Fibroblast of lung (primary cell): Measurements from ENCODE around the gene TMEM38B. TPM values are rescaled to one million over a fixed set of nuclear protein-coding genes. Genes with fewer than 3 reads are reported as not detected.

Source experiments
- DNase-seq, 2 donors: peaks; one replicate each; pipeline versions ENCODE4 v3.0.0 to v3.0.0-alpha.2; 2010; ENCODE audit warnings: low read depth in 2 of 2
- H2AFZ ChIP-seq: 2 replicates; pipeline ENCODE4 v1.5.1; 2012; ENCODE audit warnings: low read length, control low read depth, inconsistent platforms
- H3K27ac ChIP-seq: 2 replicates; pipeline ENCODE4 v1.5.1; 2011; ENCODE audit warnings: low read length, control low read depth; ENCODE audit not compliant: insufficient read depth
- H3K27me3 ChIP-seq: 2 replicates; pipeline ENCODE4 v1.5.1; 2011; ENCODE audit warnings: mild to moderate bottlenecking, low read length; ENCODE audit not compliant: control insufficient read depth, insufficient read depth
- H3K36me3 ChIP-seq: 2 replicates; pipeline ENCODE4 v1.5.1; 2011; ENCODE audit warnings: low read length; ENCODE audit not compliant: control insufficient read depth, insufficient read depth
- H3K4me1 ChIP-seq: 2 replicates; pipeline ENCODE4 v1.5.1; 2011; ENCODE audit warnings: low read length; ENCODE audit not compliant: control insufficient read depth, insufficient read depth; ENCODE audit errors: extremely low read depth
- H3K4me2 ChIP-seq: 2 replicates; pipeline ENCODE4 v1.5.1; 2011; ENCODE audit warnings: low read length, control low read depth; ENCODE audit not compliant: insufficient read depth; ENCODE audit errors: extremely low read depth
- H3K4me3 ChIP-seq, 4 experiments: fragments of 200-600 bp in 1 of 4; sonication (generic) in 1 of 4; replicated peaks in 1 of 4; 2 replicates each; pipeline ENCODE4 v1.5.1; 2011 to 2016; ENCODE audit warnings: low read length in 4 of 4, low read depth in 3 of 4, mild to moderate bottlenecking in 3 of 4, control low read depth in 2 of 4, inconsistent platforms in 1 of 4, mixed read lengths in 1 of 4; ENCODE audit not compliant: insufficient read depth in 1 of 4; ENCODE audit errors: control extremely low read depth in 1 of 4
- H3K79me2 ChIP-seq: 2 replicates; pipeline ENCODE4 v1.5.1; 2012; ENCODE audit warnings: mild to moderate bottlenecking, low read length, inconsistent platforms; ENCODE audit not compliant: control insufficient read depth, insufficient read depth
- H3K9ac ChIP-seq: 2 replicates; pipeline ENCODE4 v1.5.1; 2011; ENCODE audit warnings: mild to moderate bottlenecking, low read length, control low read depth; ENCODE audit not compliant: insufficient read depth
- H3K9me3 ChIP-seq: 2 replicates; pipeline ENCODE4 v1.5.1; 2012; ENCODE audit warnings: low read depth, low read length; ENCODE audit not compliant: control insufficient read depth, insufficient read depth
- H4K20me1 ChIP-seq: 2 replicates; pipeline ENCODE4 v1.5.1; 2011; ENCODE audit warnings: low read length; ENCODE audit not compliant: control insufficient read depth, insufficient read depth; ENCODE audit errors: extremely low read depth
- EZH2 ChIP-seq: IDR thresholded peaks from 2 replicates; pipeline ENCODE4 v1.5.1; 2012; ENCODE audit warnings: low read length, control low read depth, mild to moderate bottlenecking; ENCODE audit errors: missing control alignments
- polyA plus RNA-seq, 2 donors: library from polyadenylated mRNA; depleted of rRNA in 1 of 2; stranded (reverse) in 1 of 2; unstranded in 1 of 2; fragments of >200 nt; gene quantifications; 2 replicates each; pipeline ENCODE4 v1.2.1, GENCODE V29; 2011 to 2012; ENCODE audit warnings: missing spikeins in 1 of 2
- total RNA-seq: library from RNA; depleted of rRNA; stranded (reverse); fragments of >200 nt; gene quantifications from 2 replicates; pipeline ENCODE4 v1.2.1, GENCODE V29; 2014
- TF ChIP-seq, protein P1 (sequence below), 2 donors: IDR thresholded peaks in 1 of 2; conservative IDR thresholded peaks in 1 of 2; 1 replicate in 1 of 2; 2 replicates in 1 of 2; pipeline ENCODE4 v1.5.1; 2011 to 2012; ENCODE audit warnings: low read length in 2 of 2, control low read depth in 1 of 2, inconsistent platforms in 1 of 2, low read depth in 1 of 2, mild to moderate bottlenecking in 1 of 2

Gene TMEM38B
- total and polyA plus RNA-seq, 2 donors (not counting 1 experiment from before 2014, with no cell fraction given) = 6.9 to 21.3 TPM

DNA sequence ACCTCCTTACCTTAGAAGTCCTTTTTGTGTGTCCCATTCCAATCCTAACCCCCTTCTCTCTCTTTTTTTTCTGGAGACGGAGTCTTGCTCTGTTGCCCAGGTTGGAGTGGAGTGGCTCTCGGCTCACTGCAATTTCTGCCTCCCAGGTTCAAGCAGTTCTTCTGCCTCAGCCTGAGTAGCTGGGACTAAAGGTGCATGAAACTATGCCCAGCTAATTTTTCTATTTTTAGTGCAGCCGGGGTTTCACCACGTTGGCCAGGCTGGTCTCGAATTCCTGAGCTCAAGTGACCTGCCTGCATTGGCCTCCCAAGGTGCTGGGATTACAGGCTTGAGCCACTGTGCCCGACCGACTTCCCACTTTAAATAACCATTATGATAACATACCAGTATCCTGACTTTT, 17.5 kb downstream of the TMEM38B start:
- no peak overlapping the region for H3K4me2 ChIP-seq
- H2AFZ ChIP-seq = no peak overlapping the region
- H3K9me3 ChIP-seq = no peaks in the 10 kb centered on the region
- no peaks in the 10 kb centered on the region for H4K20me1 ChIP-seq
- no peaks in the 10 kb centered on the region for H3K27me3 ChIP-seq
- H3K9ac ChIP-seq = no peak overlapping the region
- TF ChIP-seq, protein P1, sequence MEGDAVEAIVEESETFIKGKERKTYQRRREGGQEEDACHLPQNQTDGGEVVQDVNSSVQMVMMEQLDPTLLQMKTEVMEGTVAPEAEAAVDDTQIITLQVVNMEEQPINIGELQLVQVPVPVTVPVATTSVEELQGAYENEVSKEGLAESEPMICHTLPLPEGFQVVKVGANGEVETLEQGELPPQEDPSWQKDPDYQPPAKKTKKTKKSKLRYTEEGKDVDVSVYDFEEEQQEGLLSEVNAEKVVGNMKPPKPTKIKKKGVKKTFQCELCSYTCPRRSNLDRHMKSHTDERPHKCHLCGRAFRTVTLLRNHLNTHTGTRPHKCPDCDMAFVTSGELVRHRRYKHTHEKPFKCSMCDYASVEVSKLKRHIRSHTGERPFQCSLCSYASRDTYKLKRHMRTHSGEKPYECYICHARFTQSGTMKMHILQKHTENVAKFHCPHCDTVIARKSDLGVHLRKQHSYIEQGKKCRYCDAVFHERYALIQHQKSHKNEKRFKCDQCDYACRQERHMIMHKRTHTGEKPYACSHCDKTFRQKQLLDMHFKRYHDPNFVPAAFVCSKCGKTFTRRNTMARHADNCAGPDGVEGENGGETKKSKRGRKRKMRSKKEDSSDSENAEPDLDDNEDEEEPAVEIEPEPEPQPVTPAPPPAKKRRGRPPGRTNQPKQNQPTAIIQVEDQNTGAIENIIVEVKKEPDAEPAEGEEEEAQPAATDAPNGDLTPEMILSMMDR (conservative IDR thresholded peaks at IDR 0.05 in 1 of 2, IDR thresholded peaks at IDR 0.05 in 1 of 2; ENCODE audit: low read depth in 1 of 2, low read length in 2 of 2) = no peak
- no peak for TF ChIP-seq EZH2
- no peaks in the 10 kb centered on the region for H3K36me3 ChIP-seq
- H3K4me3 ChIP-seq = no peak overlapping the region
- H3K4me1 ChIP-seq = no peaks in the 10 kb centered on the region
- no peaks in the 10 kb centered on the region for H3K79me2 ChIP-seq
- DNase-seq = no peak
- no peak overlapping the region for H3K27ac ChIP-seq

DNA sequence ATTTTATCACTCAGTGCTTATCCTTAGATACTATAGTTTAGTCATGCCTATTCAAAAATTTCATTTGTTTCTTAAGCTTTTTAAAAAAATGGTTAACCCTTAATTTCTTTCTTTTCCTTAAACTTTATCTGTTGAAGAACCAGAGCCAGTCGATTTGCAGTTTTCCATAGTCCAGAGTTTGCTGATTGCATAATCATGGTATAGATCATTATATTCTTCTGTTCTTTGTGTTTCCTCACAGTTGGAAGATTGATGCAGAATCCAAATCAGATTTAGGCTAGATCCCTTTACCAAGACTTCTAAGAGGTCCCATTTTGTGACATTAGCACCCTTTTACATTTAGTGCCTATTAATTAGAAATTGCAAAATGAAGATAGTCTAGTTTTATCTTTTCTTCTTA, 18.0 kb downstream of the TMEM38B start:
- Histone ChIP-seq H3K4me3 (no peak overlapping the region), H3K36me3 (no peaks in the 10 kb centered on the region), H3K4me2 (no peak overlapping the region), H3K79me2 (no peaks in the 10 kb centered on the region), H3K27ac (no peak overlapping the region), H2AFZ (no peak overlapping the region), H3K4me1 (no peaks in the 10 kb centered on the region), H3K9ac (no peak overlapping the region), H3K27me3 (no peaks in the 10 kb centered on the region), H4K20me1 (no peaks in the 10 kb centered on the region), H3K9me3 (no peaks in the 10 kb centered on the region)
- no peak for TF ChIP-seq EZH2
- TF ChIP-seq, protein P1 (conservative IDR thresholded peaks at IDR 0.05 in 1 of 2, IDR thresholded peaks at IDR 0.05 in 1 of 2; ENCODE audit: low read depth in 1 of 2, low read length in 2 of 2) = no peak
- no peak for DNase-seq

DNA sequence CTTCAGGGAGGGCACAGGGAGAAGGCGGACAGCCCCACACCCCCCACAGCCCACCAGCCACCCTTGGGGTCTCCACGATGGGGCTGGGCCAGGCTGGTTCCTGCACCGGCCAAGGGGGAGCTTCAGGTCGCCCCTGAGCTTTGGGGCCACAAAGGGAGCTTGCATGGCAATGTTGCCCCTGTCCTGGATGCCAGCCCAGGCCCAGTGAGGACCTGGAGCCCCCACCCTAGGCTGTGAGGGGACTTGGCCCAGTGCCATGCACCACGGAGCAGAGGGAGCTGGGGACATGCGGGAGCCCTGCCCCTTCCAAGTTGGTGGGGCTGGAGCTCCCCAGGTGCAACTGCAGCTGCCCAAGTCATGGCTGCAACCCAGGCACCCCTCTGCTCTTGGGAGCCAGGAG, 18.4 kb downstream of the TMEM38B start:
- Histone ChIP-seq H3K79me2 (no peaks in the 10 kb centered on the region), H3K36me3 (no peaks in the 10 kb centered on the region), H4K20me1 (no peaks in the 10 kb centered on the region), H3K4me2 (no peak overlapping the region), H2AFZ (no peak overlapping the region), H3K9ac (no peak overlapping the region), H3K4me3 (no peak overlapping the region), H3K27me3 (no peaks in the 10 kb centered on the region), H3K9me3 (no peaks in the 10 kb centered on the region), H3K4me1 (no peaks in the 10 kb centered on the region), H3K27ac (no peak overlapping the region)
- no peak for DNase-seq
- TF ChIP-seq, protein P1 (conservative IDR thresholded peaks at IDR 0.05 in 1 of 2, IDR thresholded peaks at IDR 0.05 in 1 of 2; ENCODE audit: low read depth in 1 of 2, low read length in 2 of 2) = no peak
- TF ChIP-seq EZH2 = no peak
